Sigmoid colon (tissue), 4 donors: ENCODE data around the gene GABBR1.

Source experiments
- EP300 ChIP-seq, 4 donors: sonication (generic); formaldehyde crosslinking; IDR thresholded peaks; one replicate each; pipeline ENCODE4 v1.6.1; 2017; ENCODE audit warnings: antibody characterized with exemption in 4 of 4
- POLR2A ChIP-seq, 2 donors: fragments of 450-650 bp; IDR thresholded peaks; one replicate each; pipeline ENCODE4 v1.6.1; 2016; ENCODE audit warnings: antibody characterized with exemption in 2 of 2, mild to moderate bottlenecking in 2 of 2, moderate library complexity in 2 of 2
- POLR2AphosphoS5 ChIP-seq, 4 donors: sonication (generic); formaldehyde crosslinking; IDR thresholded peaks; one replicate each; pipeline ENCODE4 v1.6.1; 2017; ENCODE audit warnings: antibody characterized with exemption in 4 of 4
- TF ChIP-seq, protein P1 (sequence below), 4 experiments: fragments of 450-650 bp in 3 of 4; fragments of 200-600 bp in 1 of 4; IDR thresholded peaks; one replicate each; pipeline ENCODE4 v1.5.1; 2016 to 2019; ENCODE audit warnings: antibody characterized with exemption in 4 of 4, mild to moderate bottlenecking in 3 of 4, moderate library complexity in 2 of 4

DNA sequence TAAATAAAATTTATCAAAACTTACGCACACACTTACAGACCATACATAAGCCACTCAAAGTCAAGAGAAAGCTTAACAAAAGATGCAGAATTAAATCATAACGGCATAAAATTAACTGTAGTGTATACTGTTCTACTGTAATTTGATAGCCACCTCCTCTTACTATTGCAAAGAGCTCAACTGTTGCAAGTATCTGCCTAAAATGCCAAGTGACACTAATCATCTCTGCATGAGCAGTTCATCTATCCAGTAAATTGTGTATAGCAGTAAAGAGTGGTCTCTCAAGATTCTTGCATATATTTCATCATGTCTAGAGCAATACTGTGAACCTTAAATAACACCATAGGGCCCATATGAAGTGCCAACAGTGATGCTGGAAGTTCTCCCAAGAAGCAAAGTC is 35.8 kb downstream of the GABBR1 start:
- TF ChIP-seq POLR2A (IDR thresholded peaks at IDR 0.05) (no peak), POLR2AphosphoS5 (IDR thresholded peaks at IDR 0.05) (no peak), EP300 (IDR thresholded peaks at IDR 0.05) (no peak)
- TF ChIP-seq, protein P1, sequence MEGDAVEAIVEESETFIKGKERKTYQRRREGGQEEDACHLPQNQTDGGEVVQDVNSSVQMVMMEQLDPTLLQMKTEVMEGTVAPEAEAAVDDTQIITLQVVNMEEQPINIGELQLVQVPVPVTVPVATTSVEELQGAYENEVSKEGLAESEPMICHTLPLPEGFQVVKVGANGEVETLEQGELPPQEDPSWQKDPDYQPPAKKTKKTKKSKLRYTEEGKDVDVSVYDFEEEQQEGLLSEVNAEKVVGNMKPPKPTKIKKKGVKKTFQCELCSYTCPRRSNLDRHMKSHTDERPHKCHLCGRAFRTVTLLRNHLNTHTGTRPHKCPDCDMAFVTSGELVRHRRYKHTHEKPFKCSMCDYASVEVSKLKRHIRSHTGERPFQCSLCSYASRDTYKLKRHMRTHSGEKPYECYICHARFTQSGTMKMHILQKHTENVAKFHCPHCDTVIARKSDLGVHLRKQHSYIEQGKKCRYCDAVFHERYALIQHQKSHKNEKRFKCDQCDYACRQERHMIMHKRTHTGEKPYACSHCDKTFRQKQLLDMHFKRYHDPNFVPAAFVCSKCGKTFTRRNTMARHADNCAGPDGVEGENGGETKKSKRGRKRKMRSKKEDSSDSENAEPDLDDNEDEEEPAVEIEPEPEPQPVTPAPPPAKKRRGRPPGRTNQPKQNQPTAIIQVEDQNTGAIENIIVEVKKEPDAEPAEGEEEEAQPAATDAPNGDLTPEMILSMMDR (IDR thresholded peaks at IDR 0.05) = no peak
